Activated CD4-positive, alpha-beta T cell treated with anti-CD3 and anti-CD28 coated beads, Interleukin-2, amount 10 ng/mL, durations not matched to agents 24 days and 14 days (primary cell): ENCODE measurements around the gene PTPN14. TPM values are rescaled to one million over a fixed set of nuclear protein-coding genes. Genes with fewer than 3 reads are reported as not detected.
A peak's percentile ranks its signal among the peaks of the same experiment; 100 is the strongest.

ENCODE experiments used
- DNase-seq: peaks from one replicate; pipeline ENCODE4 v3.0.0; 2022
- H3K27ac Mint-ChIP-seq: one replicate; pipeline ENCODE4 v1.8.0; 2022; ENCODE audit warnings: mild to moderate bottlenecking, mixed read lengths
- H3K27me3 Mint-ChIP-seq: one replicate; pipeline ENCODE4 v1.8.0; 2022; ENCODE audit warnings: mixed read lengths
- H3K36me3 Mint-ChIP-seq: one replicate; pipeline ENCODE4 v1.8.0; 2022; ENCODE audit warnings: low read depth, mild to moderate bottlenecking, mixed read lengths
- H3K4me1 Mint-ChIP-seq: one replicate; pipeline ENCODE4 v1.8.0; 2021; ENCODE audit warnings: mixed read lengths
- H3K4me3 Mint-ChIP-seq: one replicate; pipeline ENCODE4 v1.8.0; 2022; ENCODE audit warnings: mild to moderate bottlenecking, moderate library complexity, mixed read lengths
- H3K9me3 Mint-ChIP-seq: one replicate; pipeline ENCODE4 v1.8.0; 2021; ENCODE audit warnings: mixed read lengths
- intact Hi-C: fragments of 100-400 bp; cut with micrococcal nuclease; formaldehyde crosslinking; loops from one replicate; pipeline ENCODE4 v1.15.1; 2023
- total RNA-seq: library from RNA; stranded (reverse); gene quantifications from 2 replicates; pipeline ENCODE4 v1.2.3, GENCODE V29; 2022

PTPN14 gene
- total RNA-seq, 1 donor from 2014 or later: 29.7 TPM

GRCh38 chr1:214335567-214335966 lies 215.8 kb downstream of the PTPN14 start:
- Mint-ChIP-seq H3K4me3 (no peak overlapping the region), H3K27me3 (no peaks in the 10 kb centered on the region), H3K4me1 (peaks cover 12% of the 10 kb centered on the region), H3K27ac (no peak overlapping the region), H3K36me3 (peaks cover 19% of the 10 kb centered on the region), H3K9me3 (no peaks in the 10 kb centered on the region)
- intact Hi-C loops: no loop called here
- no peak for DNase-seq

- peaks cover 20% of the 10 kb centered on the region for H3K36me3 Mint-ChIP-seq
- H3K4me3 Mint-ChIP-seq: no peak overlapping the region
- intact Hi-C loops: loop anchor here (1.0 to 5.0 kb wide), 5 partner anchors 54 to 296 kb away; partner anchors contain the start of gene CENPF
- H3K9me3 Mint-ChIP-seq: no peaks in the 10 kb centered on the region
- peak overlapping the region; percentile 84 for H3K27ac Mint-ChIP-seq
- H3K27me3 Mint-ChIP-seq: no peaks in the 10 kb centered on the region
- DNase-seq: peak; percentile 85
- peaks cover 10% of the 10 kb centered on the region for H3K4me1 Mint-ChIP-seq
These were observed 218.2 kb downstream of the PTPN14 start for GRCh38 chr1:214332946-214333798.

GRCh38 chr1:214331827-214332423 lies 219.5 kb downstream of the PTPN14 start:
- peaks cover 19% of the 10 kb centered on the region for H3K36me3 Mint-ChIP-seq
- no peaks in the 10 kb centered on the region for H3K27me3 Mint-ChIP-seq
- peaks cover 12% of the 10 kb centered on the region for H3K4me1 Mint-ChIP-seq
- H3K4me3 Mint-ChIP-seq: no peak overlapping the region
- no peaks in the 10 kb centered on the region for H3K9me3 Mint-ChIP-seq
- intact Hi-C loops: loop anchor here (2.0 to 5.0 kb wide), 4 partner anchors 55 to 297 kb away; partner anchors contain the start of gene CENPF
- H3K27ac Mint-ChIP-seq: peak overlapping the region; percentile 74
- DNase-seq: peak; percentile 90

GRCh38 chr1:214331180-214331579 lies 220.2 kb downstream of the PTPN14 start:
- H3K27ac Mint-ChIP-seq: no peak overlapping the region
- intact Hi-C loops: loop anchor here (5.0 kb wide), 2 partner anchors 56 to 271 kb away; partner anchors contain the start of gene CENPF
- no peaks in the 10 kb centered on the region for H3K9me3 Mint-ChIP-seq
- H3K4me1 Mint-ChIP-seq: peaks cover 7% of the 10 kb centered on the region
- H3K36me3 Mint-ChIP-seq: peaks cover 17% of the 10 kb centered on the region
- DNase-seq: no peak
- H3K4me3 Mint-ChIP-seq: no peak overlapping the region
- no peaks in the 10 kb centered on the region for H3K27me3 Mint-ChIP-seq

- H3K36me3 Mint-ChIP-seq: peaks cover 17% of the 10 kb centered on the region
- no peaks in the 10 kb centered on the region for H3K27me3 Mint-ChIP-seq
These were observed 220.7 kb downstream of the PTPN14 start for GRCh38 chr1:214330715-214331114.

GRCh38 chr1:214330222-214330621 lies 221.2 kb downstream of the PTPN14 start:
- Mint-ChIP-seq H3K27me3 (no peaks in the 10 kb centered on the region), H3K27ac (no peak overlapping the region), H3K4me1 (peaks cover 7% of the 10 kb centered on the region), H3K36me3 (peaks cover 17% of the 10 kb centered on the region), H3K9me3 (no peaks in the 10 kb centered on the region), H3K4me3 (no peak overlapping the region)
- intact Hi-C loops: loop anchor here (5.0 kb wide), 2 partner anchors 57 to 272 kb away; partner anchors contain the start of gene CENPF
- DNase-seq: no peak

More at GRCh38 chr1:214330715-214331114, 220.7 kb downstream of the PTPN14 start:
- H3K4me3 Mint-ChIP-seq: no peak overlapping the region
- DNase-seq: no peak
- H3K9me3 Mint-ChIP-seq: no peaks in the 10 kb centered on the region
- no peak overlapping the region for H3K27ac Mint-ChIP-seq
- H3K4me1 Mint-ChIP-seq: peaks cover 7% of the 10 kb centered on the region
- intact Hi-C loops: loop anchor here (5.0 kb wide), 2 partner anchors 57 to 272 kb away; partner anchors contain the start of gene CENPF

- Mint-ChIP-seq H3K4me3 (no peak overlapping the region), H3K36me3 (peaks cover 17% of the 10 kb centered on the region), H3K27me3 (no peaks in the 10 kb centered on the region), H3K4me1 (peaks cover 7% of the 10 kb centered on the region), H3K27ac (no peak overlapping the region), H3K9me3 (no peaks in the 10 kb centered on the region)
- intact Hi-C loops: loop anchor here (1.0 to 10.0 kb wide), 6 partner anchors 47 to 955 kb away; partner anchors contain the start of genes CENPF and SMYD2
- no peak for DNase-seq
These were observed 221.8 kb downstream of the PTPN14 start for GRCh38 chr1:214329470-214330220.

- Mint-ChIP-seq H3K27ac (no peak overlapping the region), H3K4me1 (peaks cover 7% of the 10 kb centered on the region), H3K27me3 (no peaks in the 10 kb centered on the region), H3K4me3 (no peak overlapping the region), H3K36me3 (peaks cover 12% of the 10 kb centered on the region), H3K9me3 (no peaks in the 10 kb centered on the region)
- peak; percentile 94 for DNase-seq
- intact Hi-C loops: loop anchor here (1.0 to 10.0 kb wide), 4 partner anchors 47 to 954 kb away; partner anchors contain the start of gene SMYD2
These were observed 222.5 kb downstream of the PTPN14 start for GRCh38 chr1:214328770-214329469.

- Mint-ChIP-seq H3K27ac (no peak overlapping the region), H3K4me3 (no peak overlapping the region), H3K9me3 (no peaks in the 10 kb centered on the region), H3K27me3 (no peaks in the 10 kb centered on the region), H3K36me3 (peaks cover 12% of the 10 kb centered on the region), H3K4me1 (peaks cover 6% of the 10 kb centered on the region)
- intact Hi-C loops: loop anchor here (5.0 to 10.0 kb wide), 2 partner anchors 45 to 953 kb away; partner anchors contain the start of gene SMYD2
- no peak for DNase-seq
These were observed 223.9 kb downstream of the PTPN14 start for GRCh38 chr1:214327514-214327913.

- Mint-ChIP-seq H3K9me3 (no peaks in the 10 kb centered on the region), H3K27ac (no peak overlapping the region), H3K36me3 (peaks cover 11% of the 10 kb centered on the region), H3K4me3 (no peak overlapping the region), H3K27me3 (no peaks in the 10 kb centered on the region), H3K4me1 (peaks cover 4% of the 10 kb centered on the region)
- intact Hi-C loops: loop anchor here (5.0 to 10.0 kb wide), 2 partner anchors 44 to 952 kb away; partner anchors contain the start of gene SMYD2
- no peak for DNase-seq
These were observed 225.0 kb downstream of the PTPN14 start for GRCh38 chr1:214326406-214326805.

- no peak overlapping the region for H3K27ac Mint-ChIP-seq
These were observed 226.3 kb downstream of the PTPN14 start for GRCh38 chr1:214324896-214325800.

More at GRCh38 chr1:214324896-214325800, 226.3 kb downstream of the PTPN14 start:
- H3K9me3 Mint-ChIP-seq: no peaks in the 10 kb centered on the region
- no peaks in the 10 kb centered on the region for H3K27me3 Mint-ChIP-seq
- DNase-seq: no peak
- peaks cover 7% of the 10 kb centered on the region for H3K36me3 Mint-ChIP-seq
- no peak overlapping the region for H3K4me3 Mint-ChIP-seq
- H3K4me1 Mint-ChIP-seq: peaks cover 4% of the 10 kb centered on the region
- intact Hi-C loops: loop anchor here (5.0 to 10.0 kb wide), 2 partner anchors 43 to 950 kb away; partner anchors contain the start of gene SMYD2
